Activated naive CD4-positive, alpha-beta T cell treated with anti-CD3 and anti-CD28 coated beads, Interleukin-2, amount 50 U/mL, for 16 hours (primary cell): ENCODE data around the gene ELL2.
"Not testable (repeated sequence)": the region's sequence is repeated elsewhere in the genome, so short reads cannot be mapped to it uniquely, and the experiment has no call there.

Experiments
- DNase-seq: peaks from one replicate; pipeline ENCODE4 v3.0.0-alpha.2; 2020

ELL2 gene

GRCh38 chr5:95930141-95930930, 31.3 kb downstream of the ELL2 start:
- no peak for DNase-seq

GRCh38 chr5:95928724-95929253, 32.9 kb downstream of the ELL2 start:
- no peak for DNase-seq

DNA sequence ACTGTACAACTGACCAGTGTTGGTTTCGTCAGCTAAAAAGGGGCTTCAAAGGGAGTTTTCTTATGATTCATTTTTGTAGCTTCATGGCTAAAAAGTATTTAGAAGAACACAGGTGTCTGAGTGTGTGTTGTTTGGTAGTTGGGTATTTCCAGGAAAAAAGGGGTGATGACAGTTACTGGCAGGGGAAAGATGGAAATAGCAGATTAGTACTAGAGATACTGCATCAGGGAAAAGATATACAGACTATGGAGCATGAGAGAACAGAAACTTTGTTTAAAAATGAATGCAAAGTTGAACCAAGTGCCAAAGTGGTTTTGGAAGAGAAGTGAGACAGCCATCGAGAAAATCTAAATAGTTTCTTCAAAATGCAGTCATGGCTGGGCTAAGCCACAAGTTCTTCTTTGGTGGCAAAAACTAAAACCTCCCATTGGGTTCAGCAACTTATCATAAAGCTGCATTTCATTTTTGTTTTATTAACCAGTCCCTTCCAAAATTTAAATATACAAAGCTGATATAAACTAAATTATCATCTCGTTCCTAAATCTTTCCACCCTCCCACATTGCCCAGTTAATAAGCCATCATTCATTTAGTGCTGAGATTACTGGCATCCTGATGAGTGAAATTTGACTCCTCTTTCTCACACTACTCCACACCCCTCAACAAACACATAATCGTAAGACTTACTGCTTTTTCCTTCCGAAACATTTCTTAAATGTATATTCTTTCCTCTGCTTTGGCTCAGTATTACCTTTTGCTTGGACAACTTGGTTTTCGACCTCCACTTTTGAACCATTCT, 33.5 kb downstream of the ELL2 start:
- DNase-seq = no peak

GRCh38 chr5:95927300-95927699, 34.4 kb downstream of the ELL2 start:
- not testable (repeated sequence) for DNase-seq

DNA sequence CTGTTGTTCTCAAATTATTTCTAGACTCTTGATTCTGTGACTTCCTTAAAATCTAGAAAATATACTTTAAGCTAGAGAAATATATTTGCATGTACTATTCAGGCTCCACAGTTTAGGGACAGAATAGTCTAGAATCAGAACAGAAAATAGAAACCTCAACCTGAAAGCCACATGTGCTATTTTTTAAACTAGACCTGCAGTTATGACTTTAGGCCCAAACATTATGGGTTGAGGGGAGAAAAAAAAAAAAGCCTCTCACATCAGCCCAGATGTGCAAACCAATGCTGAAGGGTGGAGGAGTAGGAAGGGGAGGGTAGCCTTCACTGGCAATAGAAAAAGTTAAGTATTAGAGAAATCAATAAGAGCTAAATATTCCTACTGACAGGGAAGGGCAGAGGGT, 35.7 kb downstream of the ELL2 start:
- DNase-seq = no peak

GRCh38 chr5:95925378-95925744, 36.3 kb downstream of the ELL2 start:
- DNase-seq = no peak

GRCh38 chr5:95924720-95925377, 36.8 kb downstream of the ELL2 start:
- no peak for DNase-seq

DNA sequence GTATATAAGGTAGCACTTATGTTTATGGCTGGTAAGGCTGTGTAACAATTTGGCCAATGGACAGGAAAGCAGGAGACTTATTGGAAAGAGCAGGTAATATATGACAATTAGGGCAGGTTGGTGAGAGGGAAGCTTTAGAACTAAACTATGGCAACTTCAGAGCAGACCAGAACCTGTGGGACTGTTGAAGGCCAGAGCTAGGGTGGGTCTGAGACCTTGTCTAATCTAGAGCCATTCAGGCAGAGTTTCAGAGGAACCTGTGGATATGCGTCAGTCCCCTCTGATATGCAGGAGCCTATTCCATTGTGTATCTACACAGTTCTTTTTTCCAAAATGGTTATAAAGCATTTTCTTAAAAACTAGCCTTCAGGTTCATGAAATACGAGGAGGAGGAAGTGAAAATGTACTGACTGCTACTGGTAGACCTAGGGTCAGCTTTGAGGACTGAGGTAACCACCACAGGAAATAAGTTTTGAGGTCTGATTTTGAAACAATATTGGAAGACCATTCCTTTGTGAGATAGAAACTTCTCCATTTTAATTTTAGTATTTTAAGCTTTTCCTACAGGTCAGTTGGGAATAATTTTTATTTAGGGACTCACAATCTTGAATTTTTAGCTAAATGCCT, 37.6 kb downstream of the ELL2 start:
- no peak for DNase-seq

GRCh38 chr5:95922798-95923197, 38.9 kb downstream of the ELL2 start:
- DNase-seq = no peak

GRCh38 chr5:95921501-95921900, 40.1 kb downstream of the ELL2 start:
- no peak for DNase-seq

- no peak for DNase-seq
These were observed 40.8 kb downstream of the ELL2 start for GRCh38 chr5:95920822-95921221.

DNA sequence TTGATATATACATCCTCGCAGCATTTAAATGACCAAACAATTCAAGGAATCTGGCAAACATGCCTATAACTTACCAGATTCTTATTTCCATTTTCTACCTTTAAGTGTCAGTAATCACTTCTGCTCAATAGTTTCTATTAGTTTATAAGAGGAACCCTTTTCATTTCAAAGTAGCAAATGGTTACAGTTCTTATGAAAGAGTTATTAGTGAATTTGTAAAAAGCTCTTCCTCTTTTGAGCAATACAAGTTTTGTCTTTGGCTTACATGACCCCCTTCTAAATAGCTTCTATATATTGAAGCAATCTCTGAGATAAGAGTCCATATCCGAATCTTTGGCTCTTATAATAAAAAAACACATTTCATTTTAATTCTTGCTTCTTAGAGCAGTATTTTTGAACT, 42.0 kb downstream of the ELL2 start:
- no peak for DNase-seq

GRCh38 chr5:95918421-95919006, 43.1 kb downstream of the ELL2 start:
- no peak for DNase-seq

- no peak for DNase-seq
These were observed 44.4 kb downstream of the ELL2 start for GRCh38 chr5:95917207-95917606.

- no peak for DNase-seq
These were observed 45.0 kb downstream of the ELL2 start for GRCh38 chr5:95916687-95917085.

GRCh38 chr5:95915999-95916686, 45.5 kb downstream of the ELL2 start:
- DNase-seq = no peak

DNA sequence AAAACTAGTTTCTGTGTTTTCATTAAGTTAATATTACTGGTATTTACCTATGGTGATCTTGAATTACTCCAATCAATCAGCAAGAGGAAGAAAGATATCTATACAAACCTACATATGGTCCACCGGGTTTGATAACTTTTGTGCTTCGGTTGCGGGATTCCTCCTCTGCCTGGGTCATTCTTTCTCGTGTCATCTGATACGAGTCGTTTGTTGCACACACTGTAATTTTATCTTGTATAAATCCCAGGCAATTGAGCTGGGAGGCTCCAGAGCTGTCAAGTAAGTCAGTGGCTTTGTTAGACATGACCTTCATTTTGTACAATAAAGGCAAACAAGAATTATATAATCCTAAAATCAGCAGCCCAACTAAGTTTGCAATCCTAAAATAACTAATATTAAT, 48.0 kb downstream of the ELL2 start:
- DNase-seq = no peak

GRCh38 chr5:95912029-95912428, 49.6 kb downstream of the ELL2 start:
- no peak for DNase-seq

- DNase-seq = no peak
These were observed 51.1 kb downstream of the ELL2 start for GRCh38 chr5:95910521-95910920.

GRCh38 chr5:95909738-95910137, 51.9 kb downstream of the ELL2 start:
- no peak for DNase-seq

DNA sequence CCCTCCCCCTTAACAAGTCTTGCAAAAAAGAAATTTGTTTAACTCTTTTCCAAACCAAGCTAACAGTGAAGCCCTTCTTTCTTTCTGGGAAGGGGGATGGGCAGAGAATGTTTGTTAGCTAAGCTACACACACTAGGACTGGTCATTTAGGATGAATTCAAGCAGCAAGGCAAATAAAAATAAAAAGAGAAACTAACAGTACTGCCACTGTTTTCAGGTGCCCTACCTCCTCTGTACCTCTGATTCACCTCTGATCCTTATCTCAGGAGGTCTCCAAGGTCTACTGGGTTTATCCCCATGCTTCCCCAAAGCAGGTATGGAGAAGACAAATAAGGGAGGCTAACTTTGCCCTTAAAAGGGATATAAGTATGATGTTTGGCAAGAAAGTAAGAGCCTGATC, 52.9 kb downstream of the ELL2 start:
- no peak for DNase-seq
